ENCODE data around the gene COPS8.

Gene COPS8

DNA sequence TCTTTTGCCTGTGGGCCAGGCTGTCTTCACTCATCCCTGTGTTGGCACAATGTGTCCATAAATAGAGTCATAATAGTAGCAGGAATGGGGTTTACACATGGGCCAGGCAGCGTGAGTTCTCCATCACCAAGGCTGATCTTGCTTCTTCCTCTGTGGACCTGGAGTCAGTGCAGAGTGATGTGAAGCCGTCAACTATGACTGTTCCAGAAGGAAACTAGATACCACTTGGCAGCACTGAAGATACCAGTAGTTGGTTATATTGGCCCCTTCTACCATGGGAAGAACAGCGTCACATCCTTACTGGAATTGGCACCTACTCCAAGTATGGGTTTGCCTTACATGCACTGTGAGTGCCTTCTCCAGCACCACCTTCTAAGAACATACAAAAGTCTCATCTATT is 30.2 kb downstream of the COPS8 start:
- TF ChIP-seq, protein P1, sequence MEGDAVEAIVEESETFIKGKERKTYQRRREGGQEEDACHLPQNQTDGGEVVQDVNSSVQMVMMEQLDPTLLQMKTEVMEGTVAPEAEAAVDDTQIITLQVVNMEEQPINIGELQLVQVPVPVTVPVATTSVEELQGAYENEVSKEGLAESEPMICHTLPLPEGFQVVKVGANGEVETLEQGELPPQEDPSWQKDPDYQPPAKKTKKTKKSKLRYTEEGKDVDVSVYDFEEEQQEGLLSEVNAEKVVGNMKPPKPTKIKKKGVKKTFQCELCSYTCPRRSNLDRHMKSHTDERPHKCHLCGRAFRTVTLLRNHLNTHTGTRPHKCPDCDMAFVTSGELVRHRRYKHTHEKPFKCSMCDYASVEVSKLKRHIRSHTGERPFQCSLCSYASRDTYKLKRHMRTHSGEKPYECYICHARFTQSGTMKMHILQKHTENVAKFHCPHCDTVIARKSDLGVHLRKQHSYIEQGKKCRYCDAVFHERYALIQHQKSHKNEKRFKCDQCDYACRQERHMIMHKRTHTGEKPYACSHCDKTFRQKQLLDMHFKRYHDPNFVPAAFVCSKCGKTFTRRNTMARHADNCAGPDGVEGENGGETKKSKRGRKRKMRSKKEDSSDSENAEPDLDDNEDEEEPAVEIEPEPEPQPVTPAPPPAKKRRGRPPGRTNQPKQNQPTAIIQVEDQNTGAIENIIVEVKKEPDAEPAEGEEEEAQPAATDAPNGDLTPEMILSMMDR (IDR thresholded peaks at IDR 0.05) = no peak
- DNase-seq (ENCODE audit: low spot score) = no peak

DNA sequence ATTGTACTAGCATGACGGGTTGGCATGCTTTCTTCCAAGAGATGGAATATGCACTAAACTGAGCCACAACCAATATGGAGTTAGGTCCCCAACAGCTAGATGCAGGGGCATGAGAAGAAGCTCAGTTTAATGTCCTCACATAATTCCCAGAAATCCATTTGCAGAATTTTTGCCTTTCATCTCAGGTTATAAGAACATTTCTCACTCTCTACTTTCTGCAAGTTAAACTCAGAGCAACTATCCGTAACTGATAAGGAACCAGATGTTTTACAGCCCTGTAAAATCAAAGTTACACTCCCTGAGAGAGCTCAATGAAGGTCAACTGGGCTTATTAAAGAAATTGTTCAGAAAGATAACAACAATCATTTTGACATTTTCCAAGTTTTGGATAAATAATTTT is 30.7 kb downstream of the COPS8 start:
- TF ChIP-seq, protein P1 (IDR thresholded peaks at IDR 0.05) = no peak
- Histone ChIP-seq H3K27ac (no peak overlapping the region), H3K4me3 (no peak overlapping the region)
- no peak for DNase-seq (ENCODE audit: low spot score)

More for the DNA sequence above, 30.2 kb downstream of the COPS8 start:
- Histone ChIP-seq H3K4me3 (no peak overlapping the region), H3K27ac (no peak overlapping the region)

DNA sequence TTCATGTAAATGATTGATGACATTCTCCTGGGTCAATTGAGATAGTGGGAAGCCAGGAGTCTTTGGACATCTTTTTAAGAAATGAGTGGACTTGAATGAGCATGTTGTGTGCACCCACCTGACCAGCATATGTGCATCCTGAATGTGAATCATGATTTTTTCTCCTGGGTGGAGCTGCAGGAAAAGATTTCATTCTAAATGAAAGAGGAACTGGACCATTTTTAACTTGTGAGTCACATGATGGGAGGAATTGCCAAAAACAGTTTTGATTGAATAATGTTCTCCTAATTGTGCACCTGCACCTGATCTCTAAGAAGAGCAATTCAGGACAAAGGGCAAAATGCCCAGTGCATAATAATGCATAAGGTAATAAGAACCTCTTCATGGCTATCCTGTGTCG is 32.3 kb downstream of the COPS8 start:
- TF ChIP-seq, protein P1 (IDR thresholded peaks at IDR 0.05) = no peak
- no peak overlapping the region for H3K27ac ChIP-seq
- no peak overlapping the region for H3K4me3 ChIP-seq
- DNase-seq (ENCODE audit: low spot score) = no peak

DNA sequence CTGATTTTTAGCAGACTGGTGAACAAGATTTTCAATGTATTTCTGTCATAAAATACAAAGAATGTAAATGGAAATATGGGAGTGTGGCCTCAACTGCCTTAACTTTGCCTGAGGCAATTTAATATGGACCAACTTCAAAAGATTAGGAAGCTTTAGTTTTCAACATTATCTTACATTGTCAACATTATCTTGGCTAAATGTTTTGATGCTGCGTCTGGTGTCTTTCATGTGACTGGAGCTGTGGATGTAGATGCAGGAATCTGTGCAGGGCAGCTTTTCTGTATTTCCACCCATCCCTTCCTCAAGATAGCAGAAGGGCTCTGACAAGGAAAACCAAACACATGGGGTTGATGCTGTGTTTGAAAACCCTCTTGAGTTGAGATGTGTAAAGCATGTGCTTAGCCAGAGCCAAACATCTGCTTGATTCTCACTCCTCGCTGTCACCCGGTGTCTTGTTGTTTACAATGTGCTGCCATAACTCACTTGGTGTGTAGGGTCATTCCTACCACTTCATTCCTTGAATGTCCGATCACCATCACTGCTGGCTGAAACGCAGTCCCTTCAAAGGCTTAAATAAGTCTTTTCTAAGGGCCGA is 33.0 kb downstream of the COPS8 start:
- DNase-seq (ENCODE audit: low spot score) = no peak
- Histone ChIP-seq H3K27ac (no peak overlapping the region), H3K4me3 (no peak overlapping the region)
- TF ChIP-seq, protein P1 (IDR thresholded peaks at IDR 0.05) = no peak

DNA sequence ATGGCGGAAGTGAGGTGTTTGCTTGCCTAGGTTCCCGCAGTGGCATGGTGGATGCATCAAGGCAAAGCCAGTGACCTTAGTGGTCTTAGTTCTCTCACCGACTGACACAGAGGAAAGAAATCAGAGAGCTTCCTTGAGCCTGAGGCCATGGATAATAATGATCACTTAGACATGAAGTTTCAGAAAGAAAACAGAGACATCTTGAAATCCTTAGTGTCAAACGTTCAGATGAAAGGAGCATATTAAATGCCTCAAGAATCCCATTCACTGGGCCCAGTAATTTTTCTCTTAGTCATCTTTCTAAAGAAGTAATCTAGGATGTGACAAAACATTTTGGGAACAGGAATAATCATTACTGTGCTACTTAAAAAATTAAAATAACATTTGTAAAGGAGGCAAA is 35.2 kb downstream of the COPS8 start:
- TF ChIP-seq, protein P1 (IDR thresholded peaks at IDR 0.05) = no peak
- DNase-seq (ENCODE audit: low spot score) = no peak
- no peak overlapping the region for H3K4me3 ChIP-seq
- no peak overlapping the region for H3K27ac ChIP-seq

DNA sequence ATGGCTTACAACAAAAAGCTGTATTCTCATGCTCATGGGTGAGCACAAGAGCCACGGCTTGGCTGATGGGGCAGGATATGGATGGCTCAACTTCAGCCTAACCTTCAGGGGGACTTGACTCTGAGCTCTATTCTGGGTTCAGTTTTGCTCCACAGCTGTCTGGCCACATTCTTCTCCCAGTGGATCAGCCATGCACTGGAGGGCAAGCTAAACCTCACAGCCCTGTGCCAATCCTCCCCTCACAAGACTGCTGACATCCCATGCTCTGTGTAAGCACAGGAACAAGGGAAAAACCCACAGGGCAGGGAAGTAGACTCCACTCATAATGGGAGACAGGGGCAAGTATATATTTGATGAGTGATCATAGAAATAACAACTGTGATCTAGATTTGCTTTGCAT is 35.6 kb downstream of the COPS8 start:
- TF ChIP-seq, protein P1 (IDR thresholded peaks at IDR 0.05) = no peak
- DNase-seq (ENCODE audit: low spot score) = peak; percentile 57
- Histone ChIP-seq H3K27ac (no peak overlapping the region), H3K4me3 (no peak overlapping the region)

DNA sequence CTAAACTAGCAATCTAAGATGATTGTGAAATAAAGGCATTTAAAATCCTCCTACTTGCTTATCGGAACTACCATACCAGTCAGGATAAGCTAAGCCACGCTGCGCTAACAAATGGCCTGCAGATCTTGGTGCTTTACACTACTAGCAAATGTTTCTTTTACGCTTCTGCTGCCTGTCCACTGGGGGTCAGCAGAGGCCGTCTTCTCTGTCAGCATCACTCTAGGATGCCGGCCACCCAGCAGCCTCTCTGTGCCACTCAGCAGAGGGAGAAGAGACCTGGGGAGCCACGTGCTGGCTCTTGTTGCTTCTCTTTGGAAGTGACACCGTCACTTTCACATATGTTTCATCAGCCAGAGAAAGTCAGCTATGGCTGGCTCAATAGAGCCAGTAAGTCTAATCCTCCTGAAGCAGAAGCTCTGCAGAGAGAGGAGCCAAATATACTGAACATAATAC is 36.6 kb downstream of the COPS8 start:
- DNase-seq (ENCODE audit: low spot score) = peak; percentile 78
- no peak overlapping the region for H3K27ac ChIP-seq
- no peak overlapping the region for H3K4me3 ChIP-seq

More for the DNA sequence above, 36.6 kb downstream of the COPS8 start:
- TF ChIP-seq, protein P1 (IDR thresholded peaks at IDR 0.05) = peak; percentile 38
